Fibroblast of lung (primary cell): Measurements from ENCODE around the gene IKZF3. TPM values are rescaled to one million over a fixed set of nuclear protein-coding genes. Genes with fewer than 3 reads are reported as not detected.

Experiments
- DNase-seq, 2 donors: peaks; one replicate each; pipeline versions ENCODE4 v3.0.0 to v3.0.0-alpha.2; 2010; ENCODE audit warnings: low read depth in 2 of 2
- H2AFZ ChIP-seq: 2 replicates; pipeline ENCODE4 v1.5.1; 2012; ENCODE audit warnings: low read length, control low read depth, inconsistent platforms
- H3K27ac ChIP-seq: 2 replicates; pipeline ENCODE4 v1.5.1; 2011; ENCODE audit warnings: low read length, control low read depth; ENCODE audit not compliant: insufficient read depth
- H3K27me3 ChIP-seq: 2 replicates; pipeline ENCODE4 v1.5.1; 2011; ENCODE audit warnings: mild to moderate bottlenecking, low read length; ENCODE audit not compliant: control insufficient read depth, insufficient read depth
- H3K36me3 ChIP-seq: 2 replicates; pipeline ENCODE4 v1.5.1; 2011; ENCODE audit warnings: low read length; ENCODE audit not compliant: control insufficient read depth, insufficient read depth
- H3K4me1 ChIP-seq: 2 replicates; pipeline ENCODE4 v1.5.1; 2011; ENCODE audit warnings: low read length; ENCODE audit not compliant: control insufficient read depth, insufficient read depth; ENCODE audit errors: extremely low read depth
- H3K4me2 ChIP-seq: 2 replicates; pipeline ENCODE4 v1.5.1; 2011; ENCODE audit warnings: low read length, control low read depth; ENCODE audit not compliant: insufficient read depth; ENCODE audit errors: extremely low read depth
- H3K4me3 ChIP-seq, 4 experiments: fragments of 200-600 bp in 1 of 4; sonication (generic) in 1 of 4; replicated peaks in 1 of 4; 2 replicates each; pipeline ENCODE4 v1.5.1; 2011 to 2016; ENCODE audit warnings: low read length in 4 of 4, low read depth in 3 of 4, mild to moderate bottlenecking in 3 of 4, control low read depth in 2 of 4, inconsistent platforms in 1 of 4, mixed read lengths in 1 of 4; ENCODE audit not compliant: insufficient read depth in 1 of 4; ENCODE audit errors: control extremely low read depth in 1 of 4
- H3K79me2 ChIP-seq: 2 replicates; pipeline ENCODE4 v1.5.1; 2012; ENCODE audit warnings: mild to moderate bottlenecking, low read length, inconsistent platforms; ENCODE audit not compliant: control insufficient read depth, insufficient read depth
- H3K9ac ChIP-seq: 2 replicates; pipeline ENCODE4 v1.5.1; 2011; ENCODE audit warnings: mild to moderate bottlenecking, low read length, control low read depth; ENCODE audit not compliant: insufficient read depth
- H3K9me3 ChIP-seq: 2 replicates; pipeline ENCODE4 v1.5.1; 2012; ENCODE audit warnings: low read depth, low read length; ENCODE audit not compliant: control insufficient read depth, insufficient read depth
- H4K20me1 ChIP-seq: 2 replicates; pipeline ENCODE4 v1.5.1; 2011; ENCODE audit warnings: low read length; ENCODE audit not compliant: control insufficient read depth, insufficient read depth; ENCODE audit errors: extremely low read depth
- CTCF ChIP-seq, 2 donors: IDR thresholded peaks in 1 of 2; conservative IDR thresholded peaks in 1 of 2; 1 replicate in 1 of 2; 2 replicates in 1 of 2; pipeline ENCODE4 v1.5.1; 2011 to 2012; ENCODE audit warnings: low read length in 2 of 2, control low read depth in 1 of 2, inconsistent platforms in 1 of 2, low read depth in 1 of 2, mild to moderate bottlenecking in 1 of 2
- EZH2 ChIP-seq: IDR thresholded peaks from 2 replicates; pipeline ENCODE4 v1.5.1; 2012; ENCODE audit warnings: low read length, control low read depth, mild to moderate bottlenecking; ENCODE audit errors: missing control alignments
- polyA plus RNA-seq, 2 donors: library from polyadenylated mRNA; depleted of rRNA in 1 of 2; stranded (reverse) in 1 of 2; unstranded in 1 of 2; fragments of >200 nt; gene quantifications; 2 replicates each; pipeline ENCODE4 v1.2.1, GENCODE V29; 2011 to 2012; ENCODE audit warnings: missing spikeins in 1 of 2
- total RNA-seq: library from RNA; depleted of rRNA; stranded (reverse); fragments of >200 nt; gene quantifications from 2 replicates; pipeline ENCODE4 v1.2.1, GENCODE V29; 2014

The IKZF3 gene
- total and polyA plus RNA-seq, 2 donors (not counting 1 experiment from before 2014, with no cell fraction given): not detected

DNA sequence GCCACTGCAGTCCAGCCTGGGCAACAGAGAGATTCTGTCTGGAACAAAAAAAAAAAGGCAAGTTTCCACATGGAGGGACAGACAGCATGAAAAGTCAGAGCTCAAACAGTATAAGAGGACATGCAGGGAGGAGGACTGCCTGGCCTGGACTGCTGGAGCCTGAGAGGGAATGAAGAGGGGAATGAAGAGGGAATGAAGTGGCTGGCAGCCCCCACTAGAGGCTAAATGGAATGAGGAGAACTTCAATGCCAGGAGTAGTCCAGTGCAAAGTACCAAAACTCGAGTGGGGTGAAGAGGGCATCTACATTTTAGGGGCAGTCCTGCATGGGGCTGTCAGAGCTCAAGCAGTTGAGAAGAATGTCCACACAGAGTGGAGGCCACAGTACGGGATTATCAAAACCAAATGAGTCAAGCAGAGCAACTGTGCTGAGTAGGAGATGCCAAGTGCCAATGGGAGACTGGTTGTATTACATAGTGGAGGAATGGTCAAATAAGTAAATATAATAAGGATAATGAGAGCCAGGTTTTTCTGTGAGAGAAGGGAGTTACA, 22.9 kb downstream of the IKZF3 start:
- Histone ChIP-seq H3K4me3 (no peak overlapping the region), H3K4me2 (no peak overlapping the region), H3K79me2 (no peaks in the 10 kb centered on the region), H3K9ac (no peak overlapping the region), H2AFZ (no peak overlapping the region), H3K27ac (no peak overlapping the region), H4K20me1 (no peaks in the 10 kb centered on the region), H3K9me3 (no peaks in the 10 kb centered on the region), H3K27me3 (peaks cover 3% of the 10 kb centered on the region), H3K36me3 (no peaks in the 10 kb centered on the region), H3K4me1 (no peaks in the 10 kb centered on the region)
- DNase-seq: no peak
- TF ChIP-seq EZH2: no peak
- no peak for TF ChIP-seq CTCF (conservative IDR thresholded peaks at IDR 0.05 in 1 of 2, IDR thresholded peaks at IDR 0.05 in 1 of 2; ENCODE audit: low read depth in 1 of 2, low read length in 2 of 2)

DNA sequence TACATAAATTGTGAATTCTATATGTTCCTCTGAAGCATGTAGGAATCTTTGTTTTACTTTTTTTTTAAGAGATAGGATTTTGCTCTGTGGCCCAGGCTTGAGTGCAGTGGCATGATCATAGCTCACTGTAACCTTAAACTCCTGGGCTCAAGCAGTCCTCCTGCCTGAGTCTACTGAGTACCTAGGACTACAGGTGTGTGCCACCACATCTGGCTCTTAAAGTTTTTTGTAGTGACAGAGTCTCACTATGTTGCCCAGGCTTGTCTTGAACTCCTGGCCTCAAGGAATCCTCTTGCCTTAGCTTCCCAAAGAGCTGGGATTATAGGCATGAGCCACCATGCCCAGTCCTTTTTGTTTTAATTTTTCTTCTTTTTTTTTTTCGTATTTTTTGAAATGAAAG, 25.3 kb downstream of the IKZF3 start:
- H3K4me3 ChIP-seq: no peak overlapping the region
- H3K79me2 ChIP-seq: no peaks in the 10 kb centered on the region
- H3K27me3 ChIP-seq: peaks cover 3% of the 10 kb centered on the region
- H4K20me1 ChIP-seq: no peaks in the 10 kb centered on the region
- H3K4me2 ChIP-seq: no peak overlapping the region
- no peak for TF ChIP-seq EZH2
- TF ChIP-seq CTCF (conservative IDR thresholded peaks at IDR 0.05 in 1 of 2, IDR thresholded peaks at IDR 0.05 in 1 of 2; ENCODE audit: low read depth in 1 of 2, low read length in 2 of 2): no peak
- no peak for DNase-seq
- no peaks in the 10 kb centered on the region for H3K9me3 ChIP-seq
- H3K27ac ChIP-seq: no peak overlapping the region
- no peak overlapping the region for H2AFZ ChIP-seq
- no peak overlapping the region for H3K9ac ChIP-seq
- no peaks in the 10 kb centered on the region for H3K36me3 ChIP-seq
- no peaks in the 10 kb centered on the region for H3K4me1 ChIP-seq

DNA sequence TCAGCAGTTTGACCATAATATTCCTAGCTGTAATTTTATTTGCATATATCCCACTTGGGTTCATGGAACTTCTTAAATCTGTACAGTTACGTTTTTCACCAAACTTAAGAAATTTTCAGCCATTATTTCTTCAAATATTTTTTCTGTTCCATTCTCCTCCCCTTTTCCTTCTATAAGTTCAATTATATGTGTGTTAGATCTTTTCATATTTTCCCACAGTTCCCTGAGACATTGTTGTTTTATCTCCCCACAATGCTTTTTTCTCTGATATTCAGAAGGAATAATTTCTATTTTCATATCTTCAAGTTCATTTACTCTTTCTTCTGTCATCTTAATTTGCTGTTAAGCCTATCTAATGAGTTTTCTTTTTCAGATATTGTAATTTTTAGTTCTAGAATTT, 26.1 kb downstream of the IKZF3 start:
- Histone ChIP-seq H3K4me1 (no peaks in the 10 kb centered on the region), H3K4me3 (no peak overlapping the region), H3K9ac (no peak overlapping the region), H2AFZ (no peak overlapping the region), H3K27ac (no peak overlapping the region), H3K9me3 (no peaks in the 10 kb centered on the region), H3K4me2 (no peak overlapping the region), H3K36me3 (no peaks in the 10 kb centered on the region), H4K20me1 (no peaks in the 10 kb centered on the region), H3K27me3 (peaks cover 3% of the 10 kb centered on the region), H3K79me2 (no peaks in the 10 kb centered on the region)
- no peak for DNase-seq
- TF ChIP-seq EZH2: no peak
- TF ChIP-seq CTCF (conservative IDR thresholded peaks at IDR 0.05 in 1 of 2, IDR thresholded peaks at IDR 0.05 in 1 of 2; ENCODE audit: low read depth in 1 of 2, low read length in 2 of 2): no peak
